WTC11 (cell line): ENCODE measurements around the gene GNG10. TPM values are rescaled to one million over a fixed set of nuclear protein-coding genes. Genes with fewer than 3 reads are reported as not detected.

Experiments used
- ATAC-seq: fragments of 200-7000 bp; cut with Tn5 transposase; 2 replicates; pipeline ENCODE4 v1.10.0; 2021; ENCODE audit warnings: mild to moderate bottlenecking, moderate library complexity
- CTCF ChIA-PET: fragments of 300-600 bp; sonication (Branson Sonifier 250); formaldehyde crosslinking; loops from one replicate; lab custom pipeline; 2021; ENCODE audit warnings: antibody characterized with exemption; lab: Charles Lee
- POLR2A ChIA-PET: fragments of 350-600 bp; sonication (Branson Sonifier 250); formaldehyde crosslinking; loops from one replicate; lab custom pipeline; 2021; ENCODE audit warnings: antibody characterized with exemption; lab: Charles Lee
- DNase-seq: peaks from one replicate; pipeline ENCODE4 v3.0.0; 2021; ENCODE audit warnings: low spot score
- H3K27ac Mint-ChIP-seq: 2 replicates; pipeline ENCODE4 v1.8.0; 2021; ENCODE audit warnings: mixed read lengths
- H3K27me3 Mint-ChIP-seq: 2 replicates; pipeline ENCODE4 v1.8.0; 2021; ENCODE audit warnings: low read depth, mild to moderate bottlenecking, moderate library complexity, mixed read lengths
- H3K36me3 Mint-ChIP-seq: 2 replicates; pipeline ENCODE4 v1.8.0; 2021; ENCODE audit warnings: mixed read lengths
- H3K4me1 Mint-ChIP-seq: 2 replicates; pipeline ENCODE4 v1.8.0; 2022; ENCODE audit warnings: mixed read lengths
- H3K4me3 Mint-ChIP-seq: 2 replicates; pipeline ENCODE4 v1.8.0; 2021; ENCODE audit warnings: mild to moderate bottlenecking, moderate library complexity, mixed read lengths
- H3K9me3 Mint-ChIP-seq: 2 replicates; pipeline ENCODE4 v1.8.0; 2021; ENCODE audit warnings: mixed read lengths
- ESRRA ChIP-seq: sonication (generic); formaldehyde crosslinking; IDR thresholded peaks from 2 replicates; pipeline ENCODE4 v1.8.1; 2022; ENCODE audit warnings: mild to moderate bottlenecking, missing genetic modification reagents, borderline replicate concordance
- FOXJ3 ChIP-seq: sonication (generic); formaldehyde crosslinking; IDR thresholded peaks from 2 replicates; pipeline ENCODE4 v1.9.0; 2021; ENCODE audit warnings: missing genetic modification reagents, mild to moderate bottlenecking, borderline replicate concordance
- GRHL2 ChIP-seq: fragments of 250-450 bp; sonication (Bioruptor Pico); IDR thresholded peaks from 2 replicates; pipeline ENCODE4 v1.8.0; 2022; ENCODE audit warnings: mild to moderate bottlenecking, moderate library complexity; ENCODE audit not compliant: insufficient replicate concordance, severe bottlenecking
- IRF2 ChIP-seq: sonication (generic); formaldehyde crosslinking; IDR thresholded peaks from 2 replicates; pipeline ENCODE4 v1.8.0; 2022; ENCODE audit warnings: low read depth, missing genetic modification reagents, borderline replicate concordance
- MXD4 ChIP-seq: fragments of 250-450 bp; sonication (Bioruptor Pico); IDR thresholded peaks from 2 replicates; pipeline ENCODE4 v1.8.0; 2021; ENCODE audit warnings: mild to moderate bottlenecking, moderate library complexity, borderline replicate concordance
- NFATC4 ChIP-seq: fragments of 250-450 bp; sonication (Bioruptor Pico); IDR thresholded peaks from 2 replicates; pipeline ENCODE4 v1.9.0; 2021; ENCODE audit warnings: mild to moderate bottlenecking
- NFYB ChIP-seq: sonication (generic); formaldehyde crosslinking; conservative IDR thresholded peaks from 2 replicates; pipeline ENCODE4 v1.8.0; 2022; ENCODE audit warnings: low read depth, missing genetic modification reagents
- RORB ChIP-seq: fragments of 250-450 bp; sonication (Bioruptor Pico); IDR thresholded peaks from 2 replicates; pipeline ENCODE4 v1.9.0; 2021; ENCODE audit warnings: mild to moderate bottlenecking
- SMAD4 ChIP-seq: sonication (generic); formaldehyde crosslinking; IDR thresholded peaks from 2 replicates; pipeline ENCODE4 v1.8.0; 2022; ENCODE audit warnings: mild to moderate bottlenecking, missing genetic modification reagents
- ZBTB21 ChIP-seq: sonication (generic); formaldehyde crosslinking; IDR thresholded peaks from 2 replicates; pipeline ENCODE4 v1.8.1; 2023; ENCODE audit warnings: mild to moderate bottlenecking, missing genetic modification reagents, borderline replicate concordance
- ZNF232 ChIP-seq: sonication (generic); formaldehyde crosslinking; IDR thresholded peaks from 2 replicates; pipeline ENCODE4 v1.8.0; 2022; ENCODE audit warnings: mild to moderate bottlenecking, missing genetic modification reagents
- ZNF263 ChIP-seq: sonication (generic); formaldehyde crosslinking; IDR thresholded peaks from 2 replicates; pipeline ENCODE4 v1.8.1; 2022; ENCODE audit warnings: low read depth, mild to moderate bottlenecking, moderate library complexity, missing genetic modification reagents
- ZNF423 ChIP-seq: fragments of 250-450 bp; sonication (Bioruptor Pico); IDR thresholded peaks from 2 replicates; pipeline ENCODE4 v2.1.2; 2022; ENCODE audit warnings: mild to moderate bottlenecking, moderate library complexity
- ZNF671 ChIP-seq: fragments of 250-450 bp; sonication (Bioruptor Pico); IDR thresholded peaks from 2 replicates; pipeline ENCODE4 v1.8.0; 2021; ENCODE audit warnings: mild to moderate bottlenecking
- total RNA-seq: library from RNA; stranded (reverse); gene quantifications from 3 replicates; pipeline ENCODE4 v1.2.3, GENCODE V29; 2021
- TF ChIP-seq, protein P1 (sequence below): sonication (generic); formaldehyde crosslinking; conservative IDR thresholded peaks from 2 replicates; pipeline ENCODE4 v1.8.1; 2022; ENCODE audit warnings: mild to moderate bottlenecking, missing genetic modification reagents
- TF ChIP-seq, protein P2 (sequence below): sonication (generic); formaldehyde crosslinking; conservative IDR thresholded peaks from 2 replicates; pipeline ENCODE4 v1.8.1; 2023; ENCODE audit warnings: mild to moderate bottlenecking, low read depth, missing genetic modification reagents, moderate library complexity
- TF ChIP-seq, protein P3 (sequence below): sonication (generic); formaldehyde crosslinking; IDR thresholded peaks from 2 replicates; pipeline ENCODE4 v1.8.1; 2022; ENCODE audit warnings: low read depth, mild to moderate bottlenecking, moderate library complexity, missing genetic modification reagents, borderline replicate concordance
- TF ChIP-seq, protein P4 (sequence below): sonication (generic); formaldehyde crosslinking; IDR thresholded peaks from 2 replicates; pipeline ENCODE4 v1.8.1; 2023; ENCODE audit warnings: mild to moderate bottlenecking, missing genetic modification reagents, moderate library complexity
- TF ChIP-seq, protein P5 (sequence below): sonication (generic); formaldehyde crosslinking; IDR thresholded peaks from 2 replicates; pipeline ENCODE4 v1.8.1; 2023; ENCODE audit warnings: mild to moderate bottlenecking, moderate library complexity, missing genetic modification reagents
- TF ChIP-seq, protein P6 (sequence below): fragments of 250-450 bp; sonication (Bioruptor Pico); IDR thresholded peaks from 2 replicates; pipeline ENCODE4 v1.9.0; 2021; ENCODE audit warnings: mild to moderate bottlenecking
- TF ChIP-seq, protein P7 (sequence below): sonication (generic); formaldehyde crosslinking; IDR thresholded peaks from 2 replicates; pipeline ENCODE4 v1.8.0; 2023; ENCODE audit warnings: missing genetic modification reagents
- TF ChIP-seq, protein P8 (sequence below): sonication (generic); formaldehyde crosslinking; IDR thresholded peaks from 2 replicates; pipeline ENCODE4 v1.8.0; 2022; ENCODE audit warnings: mild to moderate bottlenecking, missing genetic modification reagents
- TF ChIP-seq, protein P9 (sequence below): sonication (generic); formaldehyde crosslinking; IDR thresholded peaks from 2 replicates; pipeline ENCODE4 v1.8.1; 2022; ENCODE audit warnings: missing genetic modification reagents, borderline replicate concordance

Gene GNG10
- total RNA-seq, 1 experiment from 2014 or later = 17.2 TPM

DNA sequence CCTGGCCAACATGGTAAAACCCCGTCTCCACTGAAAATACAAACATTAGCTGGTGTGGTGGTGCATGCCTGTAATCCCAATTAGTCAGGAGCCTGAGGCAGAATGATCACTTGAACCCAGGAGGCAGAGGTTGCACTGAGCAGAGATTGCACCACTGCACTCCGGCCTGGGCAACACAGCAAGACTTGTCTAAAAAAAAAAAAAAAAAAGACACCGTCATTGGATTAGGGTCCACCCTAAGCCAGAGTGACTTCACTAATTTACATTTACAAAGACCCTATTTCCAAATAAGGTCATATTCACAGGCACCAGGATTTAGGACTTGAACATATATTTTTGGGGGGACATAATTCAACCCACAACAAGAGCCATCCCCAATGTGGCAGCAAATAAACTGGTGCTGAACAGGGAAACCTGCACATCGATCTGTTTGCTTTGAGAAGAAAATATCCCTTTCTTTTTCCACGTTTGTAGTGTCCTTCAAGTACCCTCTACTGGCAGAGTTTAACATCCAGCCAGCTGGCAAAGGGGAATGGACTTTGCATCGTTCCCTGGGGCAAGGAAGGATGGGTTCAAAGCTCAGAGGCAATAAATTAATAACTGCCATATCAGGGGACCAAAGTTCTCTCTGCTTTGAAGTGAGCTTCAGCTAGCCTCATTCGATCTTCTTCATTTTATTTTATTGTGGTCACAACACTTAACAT lies 34.0 kb upstream of the GNG10 start:
- no peak for DNase-seq
- POLR2A ChIA-PET = no interaction called here
- CTCF ChIA-PET = no interaction called here
- peaks cover 22% of the 10 kb centered on the region for H3K4me1 Mint-ChIP-seq
- no peak overlapping the region for H3K4me3 Mint-ChIP-seq
- H3K9me3 Mint-ChIP-seq = no peaks in the 10 kb centered on the region
- no peaks in the 10 kb centered on the region; the same call in 1 of the 2 replicates for H3K36me3 Mint-ChIP-seq
- peak overlapping the region; percentile 53; the same call in 1 of the 2 replicates for H3K27ac Mint-ChIP-seq
- H3K27me3 Mint-ChIP-seq = no peaks in the 10 kb centered on the region; the same call in 1 of the 2 replicates
- no peak for ATAC-seq
- TF ChIP-seq ZBTB21 = no peak
- no peak for TF ChIP-seq ESRRA (CRISPR knock-in tag)
- TF ChIP-seq SMAD4 (CRISPR knock-in tag) = no peak
- TF ChIP-seq GRHL2 (CRISPR knock-in tag) = no peak
- no peak for TF ChIP-seq IRF2 (CRISPR knock-in tag)
- no peak for TF ChIP-seq ZNF423
- no peak for TF ChIP-seq MXD4 (CRISPR knock-in tag)
- TF ChIP-seq FOXJ3 (CRISPR knock-in tag) = no peak
- TF ChIP-seq, protein P1, sequence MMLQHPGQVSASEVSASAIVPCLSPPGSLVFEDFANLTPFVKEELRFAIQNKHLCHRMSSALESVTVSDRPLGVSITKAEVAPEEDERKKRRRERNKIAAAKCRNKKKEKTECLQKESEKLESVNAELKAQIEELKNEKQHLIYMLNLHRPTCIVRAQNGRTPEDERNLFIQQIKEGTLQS (CRISPR knock-in tag) = no peak
- TF ChIP-seq NFATC4 = no peak
- TF ChIP-seq, protein P2, sequence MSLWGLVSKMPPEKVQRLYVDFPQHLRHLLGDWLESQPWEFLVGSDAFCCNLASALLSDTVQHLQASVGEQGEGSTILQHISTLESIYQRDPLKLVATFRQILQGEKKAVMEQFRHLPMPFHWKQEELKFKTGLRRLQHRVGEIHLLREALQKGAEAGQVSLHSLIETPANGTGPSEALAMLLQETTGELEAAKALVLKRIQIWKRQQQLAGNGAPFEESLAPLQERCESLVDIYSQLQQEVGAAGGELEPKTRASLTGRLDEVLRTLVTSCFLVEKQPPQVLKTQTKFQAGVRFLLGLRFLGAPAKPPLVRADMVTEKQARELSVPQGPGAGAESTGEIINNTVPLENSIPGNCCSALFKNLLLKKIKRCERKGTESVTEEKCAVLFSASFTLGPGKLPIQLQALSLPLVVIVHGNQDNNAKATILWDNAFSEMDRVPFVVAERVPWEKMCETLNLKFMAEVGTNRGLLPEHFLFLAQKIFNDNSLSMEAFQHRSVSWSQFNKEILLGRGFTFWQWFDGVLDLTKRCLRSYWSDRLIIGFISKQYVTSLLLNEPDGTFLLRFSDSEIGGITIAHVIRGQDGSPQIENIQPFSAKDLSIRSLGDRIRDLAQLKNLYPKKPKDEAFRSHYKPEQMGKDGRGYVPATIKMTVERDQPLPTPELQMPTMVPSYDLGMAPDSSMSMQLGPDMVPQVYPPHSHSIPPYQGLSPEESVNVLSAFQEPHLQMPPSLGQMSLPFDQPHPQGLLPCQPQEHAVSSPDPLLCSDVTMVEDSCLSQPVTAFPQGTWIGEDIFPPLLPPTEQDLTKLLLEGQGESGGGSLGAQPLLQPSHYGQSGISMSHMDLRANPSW (CRISPR knock-in tag) = no peak
- no peak for TF ChIP-seq NFYB (CRISPR knock-in tag)
- TF ChIP-seq, protein P3, sequence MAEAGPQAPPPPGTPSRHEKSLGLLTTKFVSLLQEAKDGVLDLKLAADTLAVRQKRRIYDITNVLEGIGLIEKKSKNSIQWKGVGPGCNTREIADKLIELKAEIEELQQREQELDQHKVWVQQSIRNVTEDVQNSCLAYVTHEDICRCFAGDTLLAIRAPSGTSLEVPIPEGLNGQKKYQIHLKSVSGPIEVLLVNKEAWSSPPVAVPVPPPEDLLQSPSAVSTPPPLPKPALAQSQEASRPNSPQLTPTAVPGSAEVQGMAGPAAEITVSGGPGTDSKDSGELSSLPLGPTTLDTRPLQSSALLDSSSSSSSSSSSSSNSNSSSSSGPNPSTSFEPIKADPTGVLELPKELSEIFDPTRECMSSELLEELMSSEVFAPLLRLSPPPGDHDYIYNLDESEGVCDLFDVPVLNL (CRISPR knock-in tag) = no peak
- TF ChIP-seq, protein P4, sequence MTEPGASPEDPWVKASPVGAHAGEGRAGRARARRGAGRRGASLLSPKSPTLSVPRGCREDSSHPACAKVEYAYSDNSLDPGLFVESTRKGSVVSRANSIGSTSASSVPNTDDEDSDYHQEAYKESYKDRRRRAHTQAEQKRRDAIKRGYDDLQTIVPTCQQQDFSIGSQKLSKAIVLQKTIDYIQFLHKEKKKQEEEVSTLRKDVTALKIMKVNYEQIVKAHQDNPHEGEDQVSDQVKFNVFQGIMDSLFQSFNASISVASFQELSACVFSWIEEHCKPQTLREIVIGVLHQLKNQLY (CRISPR knock-in tag) = no peak
- TF ChIP-seq ZNF671 = no peak
- no peak for TF ChIP-seq ZNF263 (CRISPR knock-in tag)
- no peak for TF ChIP-seq RORB
- no peak for TF ChIP-seq ZNF232
- TF ChIP-seq, protein P5, sequence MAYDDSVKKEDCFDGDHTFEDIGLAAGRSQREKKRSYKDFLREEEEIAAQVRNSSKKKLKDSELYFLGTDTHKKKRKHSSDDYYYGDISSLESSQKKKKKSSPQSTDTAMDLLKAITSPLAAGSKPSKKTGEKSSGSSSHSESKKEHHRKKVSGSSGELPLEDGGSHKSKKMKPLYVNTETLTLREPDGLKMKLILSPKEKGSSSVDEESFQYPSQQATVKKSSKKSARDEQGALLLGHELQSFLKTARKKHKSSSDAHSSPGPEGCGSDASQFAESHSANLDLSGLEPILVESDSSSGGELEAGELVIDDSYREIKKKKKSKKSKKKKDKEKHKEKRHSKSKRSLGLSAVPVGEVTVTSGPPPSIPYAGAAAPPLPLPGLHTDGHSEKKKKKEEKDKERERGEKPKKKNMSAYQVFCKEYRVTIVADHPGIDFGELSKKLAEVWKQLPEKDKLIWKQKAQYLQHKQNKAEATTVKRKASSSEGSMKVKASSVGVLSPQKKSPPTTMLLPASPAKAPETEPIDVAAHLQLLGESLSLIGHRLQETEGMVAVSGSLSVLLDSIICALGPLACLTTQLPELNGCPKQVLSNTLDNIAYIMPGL = no peak

DNA sequence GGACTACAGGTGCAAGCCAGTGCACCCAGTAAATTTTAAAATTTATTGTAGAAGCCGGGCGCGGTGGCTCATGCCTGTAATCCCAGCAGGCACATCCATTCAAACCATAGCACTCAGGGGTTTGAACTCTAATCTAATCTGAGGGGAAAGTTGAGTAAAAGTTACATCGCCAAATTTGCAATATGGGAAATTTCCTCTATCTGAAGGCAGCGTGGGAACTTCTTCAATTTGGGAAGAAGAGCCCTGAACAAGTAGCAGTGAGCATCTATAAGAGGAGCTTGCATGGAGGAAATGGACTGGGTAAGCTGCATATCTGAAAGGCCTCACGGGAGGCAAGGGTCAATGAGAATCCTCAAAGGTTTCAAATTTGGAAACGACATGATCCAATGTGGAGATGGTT lies 33.0 kb upstream of the GNG10 start:
- H3K9me3 Mint-ChIP-seq = no peaks in the 10 kb centered on the region
- POLR2A ChIA-PET = no interaction called here
- TF ChIP-seq, protein P6, sequence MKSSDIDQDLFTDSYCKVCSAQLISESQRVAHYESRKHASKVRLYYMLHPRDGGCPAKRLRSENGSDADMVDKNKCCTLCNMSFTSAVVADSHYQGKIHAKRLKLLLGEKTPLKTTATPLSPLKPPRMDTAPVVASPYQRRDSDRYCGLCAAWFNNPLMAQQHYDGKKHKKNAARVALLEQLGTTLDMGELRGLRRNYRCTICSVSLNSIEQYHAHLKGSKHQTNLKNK = no peak
- TF ChIP-seq, protein P7, sequence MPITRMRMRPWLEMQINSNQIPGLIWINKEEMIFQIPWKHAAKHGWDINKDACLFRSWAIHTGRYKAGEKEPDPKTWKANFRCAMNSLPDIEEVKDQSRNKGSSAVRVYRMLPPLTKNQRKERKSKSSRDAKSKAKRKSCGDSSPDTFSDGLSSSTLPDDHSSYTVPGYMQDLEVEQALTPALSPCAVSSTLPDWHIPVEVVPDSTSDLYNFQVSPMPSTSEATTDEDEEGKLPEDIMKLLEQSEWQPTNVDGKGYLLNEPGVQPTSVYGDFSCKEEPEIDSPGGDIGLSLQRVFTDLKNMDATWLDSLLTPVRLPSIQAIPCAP (CRISPR knock-in tag) = no peak
- TF ChIP-seq, protein P8, sequence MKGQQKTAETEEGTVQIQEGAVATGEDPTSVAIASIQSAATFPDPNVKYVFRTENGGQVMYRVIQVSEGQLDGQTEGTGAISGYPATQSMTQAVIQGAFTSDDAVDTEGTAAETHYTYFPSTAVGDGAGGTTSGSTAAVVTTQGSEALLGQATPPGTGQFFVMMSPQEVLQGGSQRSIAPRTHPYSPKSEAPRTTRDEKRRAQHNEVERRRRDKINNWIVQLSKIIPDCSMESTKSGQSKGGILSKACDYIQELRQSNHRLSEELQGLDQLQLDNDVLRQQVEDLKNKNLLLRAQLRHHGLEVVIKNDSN (CRISPR knock-in tag) = no peak
- TF ChIP-seq, protein P9, sequence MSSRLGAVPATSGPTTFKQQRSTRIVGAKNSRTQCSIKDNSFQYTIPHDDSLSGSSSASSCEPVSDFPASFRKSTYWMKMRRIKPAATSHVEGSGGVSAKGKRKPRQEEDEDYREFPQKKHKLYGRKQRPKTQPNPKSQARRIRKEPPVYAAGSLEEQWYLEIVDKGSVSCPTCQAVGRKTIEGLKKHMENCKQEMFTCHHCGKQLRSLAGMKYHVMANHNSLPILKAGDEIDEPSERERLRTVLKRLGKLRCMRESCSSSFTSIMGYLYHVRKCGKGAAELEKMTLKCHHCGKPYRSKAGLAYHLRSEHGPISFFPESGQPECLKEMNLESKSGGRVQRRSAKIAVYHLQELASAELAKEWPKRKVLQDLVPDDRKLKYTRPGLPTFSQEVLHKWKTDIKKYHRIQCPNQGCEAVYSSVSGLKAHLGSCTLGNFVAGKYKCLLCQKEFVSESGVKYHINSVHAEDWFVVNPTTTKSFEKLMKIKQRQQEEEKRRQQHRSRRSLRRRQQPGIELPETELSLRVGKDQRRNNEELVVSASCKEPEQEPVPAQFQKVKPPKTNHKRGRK (CRISPR knock-in tag) = no peak

More for the DNA sequence above, 33.0 kb upstream of the GNG10 start:
- Mint-ChIP-seq H3K27me3 (no peaks in the 10 kb centered on the region; the same call in 1 of the 2 replicates), H3K36me3 (no peaks in the 10 kb centered on the region; the same call in 1 of the 2 replicates), H3K4me1 (peaks cover 32% of the 10 kb centered on the region), H3K4me3 (no peak overlapping the region), H3K27ac (no peak overlapping the region)
- CTCF ChIA-PET = interaction anchor here (0.8 kb wide), 1 partner anchor 30 kb away, joined by 3 read pairs; no protein-coding TSS in a partner anchor
- ATAC-seq (no peak), DNase-seq (no peak)
